Neuronal stem cell (in vitro differentiated cells): ENCODE measurements around the gene TAB3.
A peak's percentile ranks its signal among the peaks of the same experiment; 100 is the strongest.

Experiments
- DNase-seq: peaks from one replicate; pipeline ENCODE4 v3.0.0-alpha.2; 2013; ENCODE audit warnings: low spot score
- H2AFZ ChIP-seq: one replicate; pipeline ENCODE4 v1.6.1; 2013; ENCODE audit warnings: mild to moderate bottlenecking, low read length, inconsistent platforms
- H2AK5ac ChIP-seq: 2 replicates; pipeline ENCODE4 v1.6.1; 2013; ENCODE audit warnings: low read depth, mild to moderate bottlenecking, inconsistent platforms, low read length, moderate library complexity, mixed read lengths
- H2BK120ac ChIP-seq: 2 replicates; pipeline ENCODE4 v1.6.1; 2013; ENCODE audit warnings: low read depth, mild to moderate bottlenecking, inconsistent platforms, low read length, moderate library complexity, mixed read lengths
- H2BK12ac ChIP-seq: one replicate; pipeline ENCODE4 v1.6.1; 2013; ENCODE audit warnings: low read length, inconsistent platforms
- H2BK15ac ChIP-seq: 2 replicates; pipeline ENCODE4 v1.6.1; 2013; ENCODE audit warnings: mild to moderate bottlenecking, low read length, inconsistent platforms, mixed read lengths
- H2BK5ac ChIP-seq: one replicate; pipeline ENCODE4 v1.6.1; 2013; ENCODE audit warnings: inconsistent platforms, mild to moderate bottlenecking, low read length, moderate library complexity
- H3K14ac ChIP-seq: one replicate; pipeline ENCODE4 v1.6.1; 2013; ENCODE audit warnings: low read length, inconsistent platforms
- H3K18ac ChIP-seq: 2 replicates; pipeline ENCODE4 v1.6.1; 2013; ENCODE audit warnings: low read length, inconsistent platforms
- H3K23ac ChIP-seq: 2 replicates; pipeline ENCODE4 v1.6.1; 2013; ENCODE audit warnings: low read depth, mild to moderate bottlenecking, mixed read lengths, low read length, inconsistent platforms; ENCODE audit not compliant: poor library complexity
- H3K27ac ChIP-seq: replicated peaks from 3 replicates; pipeline ENCODE4 v1.5.1; 2013; ENCODE audit warnings: low read length, inconsistent platforms
- H3K27me3 ChIP-seq, 3 experiments: 2 replicates each; pipeline ENCODE4 v1.6.1; 2013; ENCODE audit warnings: low read length in 3 of 3, mild to moderate bottlenecking in 2 of 3, inconsistent platforms in 1 of 3, low read depth in 1 of 3, mixed read lengths in 1 of 3, moderate library complexity in 1 of 3; ENCODE audit not compliant: control insufficient read depth in 3 of 3, insufficient read depth in 3 of 3
- H3K36me3 ChIP-seq, 2 donors: replicated peaks in 1 of 2; 2 replicates each; pipeline ENCODE4 v1.6.1; 2013; ENCODE audit warnings: low read length in 2 of 2; ENCODE audit not compliant: control insufficient read depth in 2 of 2, insufficient read depth in 2 of 2
- H3K4ac ChIP-seq: 2 replicates; pipeline ENCODE4 v1.6.1; 2013; ENCODE audit warnings: inconsistent platforms, mild to moderate bottlenecking, low read length, moderate library complexity
- H3K4me1 ChIP-seq, 2 donors: 1 replicate in 1 of 2; 2 replicates in 1 of 2; pipeline ENCODE4 v1.6.1; 2013; ENCODE audit warnings: low read length in 2 of 2, low read depth in 1 of 2; ENCODE audit not compliant: control insufficient read depth in 2 of 2, insufficient read depth in 1 of 2
- H3K4me2 ChIP-seq: one replicate; pipeline ENCODE4 v1.6.1; 2013; ENCODE audit warnings: mild to moderate bottlenecking, low read length, inconsistent platforms; ENCODE audit not compliant: insufficient read depth, poor library complexity, severe bottlenecking
- H3K4me3 ChIP-seq, 2 donors: 2 replicates each; pipeline ENCODE4 v1.5.1; 2013; ENCODE audit warnings: low read length in 2 of 2, mild to moderate bottlenecking in 2 of 2, inconsistent platforms in 1 of 2, moderate library complexity in 1 of 2
- H3K79me1 ChIP-seq: one replicate; pipeline ENCODE4 v1.6.1; 2013; ENCODE audit warnings: low read depth, mild to moderate bottlenecking, inconsistent platforms, low read length, moderate library complexity
- H3K9ac ChIP-seq: one replicate; pipeline ENCODE4 v1.6.1; 2013; ENCODE audit warnings: mild to moderate bottlenecking, low read depth, low read length, inconsistent platforms; ENCODE audit not compliant: poor library complexity
- H3K9me3 ChIP-seq, 2 donors: replicated peaks in 1 of 2; 2 replicates each; pipeline versions ENCODE3 to v1.6.1; 2013; ENCODE audit warnings: low read length in 2 of 2, mild to moderate bottlenecking in 2 of 2, inconsistent platforms in 1 of 2, low read depth in 1 of 2, mixed read lengths in 1 of 2, moderate library complexity in 1 of 2; ENCODE audit not compliant: control insufficient read depth in 2 of 2, insufficient read depth in 1 of 2
- H4K8ac ChIP-seq: one replicate; pipeline ENCODE4 v1.6.1; 2013; ENCODE audit warnings: low read depth, mild to moderate bottlenecking, inconsistent platforms, low read length, moderate library complexity
- H4K91ac ChIP-seq: one replicate; pipeline ENCODE4 v1.6.1; 2013; ENCODE audit warnings: low read length, low read depth, mild to moderate bottlenecking, inconsistent platforms; ENCODE audit not compliant: poor library complexity
- WGBS, 2 donors: extraction: QIAGEN DNeasy Blood & Tissue Kit; methylation state at CpG; one replicate each; pipeline ENCODE4 v1.1.7; 2013; ENCODE audit warnings: missing lambda C conversion rate in 2 of 2, mixed read lengths in 1 of 2; ENCODE audit not compliant: insufficient read length in 2 of 2, insufficient replicate concordance in 1 of 2; ENCODE audit errors: extremely low coverage in 2 of 2; 5-methylcytosine and 5-hydroxymethylcytosine counted together

The TAB3 gene

DNA sequence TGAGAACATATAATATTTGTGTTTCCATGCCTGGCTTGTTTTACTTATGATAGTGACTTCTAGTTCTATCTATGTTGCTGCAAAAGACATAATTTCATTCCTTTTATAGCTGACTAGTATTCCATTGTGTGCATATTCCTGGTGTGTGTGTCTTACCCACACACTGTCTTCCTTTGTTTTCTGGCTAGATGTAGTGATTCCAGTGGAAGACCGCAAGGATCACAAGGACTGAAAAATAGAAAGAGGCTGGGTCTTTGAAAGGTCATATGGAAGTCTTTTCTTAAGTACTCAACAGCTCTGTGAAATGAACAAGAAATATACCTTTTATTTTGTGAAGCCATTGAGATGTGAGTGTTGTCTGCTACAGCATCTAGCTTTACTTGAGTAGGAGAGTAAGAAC is 29.4 kb upstream of the TAB3 start:
- no peak overlapping the region for H3K27ac ChIP-seq
- H2BK5ac ChIP-seq, result no peak overlapping the region
- H2AK5ac ChIP-seq, result no peak overlapping the region
- no peak overlapping the region for H4K8ac ChIP-seq
- H2AFZ ChIP-seq, result no peak overlapping the region
- H3K79me1 ChIP-seq, result no peaks in the 10 kb centered on the region
- H3K23ac ChIP-seq, result no peak overlapping the region
- no CpG with 5 or more reads among the region's 1 CpG for WGBS, 2 donors
- H3K9ac ChIP-seq, result no peak overlapping the region
- DNase-seq, result no peak
- no peak overlapping the region for H3K18ac ChIP-seq
- H3K9me3 ChIP-seq, result no peaks in the 10 kb centered on the region
- no peak overlapping the region for H2BK12ac ChIP-seq
- H3K4me1 ChIP-seq, result no peaks in the 10 kb centered on the region
- H3K4ac ChIP-seq, result no peak overlapping the region
- H3K4me3 ChIP-seq, result no peak overlapping the region
- H3K36me3 ChIP-seq, result no peaks in the 10 kb centered on the region
- no peak overlapping the region for H2BK120ac ChIP-seq
- H2BK15ac ChIP-seq, result no peak overlapping the region
- no peak overlapping the region for H3K14ac ChIP-seq
- no peak overlapping the region for H4K91ac ChIP-seq
- H3K4me2 ChIP-seq, result no peak overlapping the region
- peaks cover 0 to 4% (median 0%) of the 10 kb centered on the region in 3 experiments for H3K27me3 ChIP-seq

DNA sequence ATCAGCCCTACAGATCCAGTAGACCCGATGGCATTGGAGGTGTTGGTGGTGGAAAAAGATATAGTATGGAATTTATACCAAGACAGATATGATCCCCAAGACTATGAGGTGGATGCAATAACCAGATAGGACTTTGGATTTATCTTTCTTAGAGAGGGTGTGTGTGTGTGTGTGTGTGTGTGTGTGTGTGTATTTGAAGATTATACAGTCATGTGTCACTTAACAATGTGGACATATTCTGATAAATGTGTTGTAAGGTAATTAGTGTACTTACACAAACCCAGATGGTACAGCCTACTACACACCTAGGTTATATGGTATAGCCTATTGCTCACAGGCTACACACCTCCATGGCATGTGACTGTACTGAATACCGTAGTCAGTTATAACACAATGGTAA is 24.4 kb upstream of the TAB3 start:
- no peak overlapping the region for H3K23ac ChIP-seq

DNA sequence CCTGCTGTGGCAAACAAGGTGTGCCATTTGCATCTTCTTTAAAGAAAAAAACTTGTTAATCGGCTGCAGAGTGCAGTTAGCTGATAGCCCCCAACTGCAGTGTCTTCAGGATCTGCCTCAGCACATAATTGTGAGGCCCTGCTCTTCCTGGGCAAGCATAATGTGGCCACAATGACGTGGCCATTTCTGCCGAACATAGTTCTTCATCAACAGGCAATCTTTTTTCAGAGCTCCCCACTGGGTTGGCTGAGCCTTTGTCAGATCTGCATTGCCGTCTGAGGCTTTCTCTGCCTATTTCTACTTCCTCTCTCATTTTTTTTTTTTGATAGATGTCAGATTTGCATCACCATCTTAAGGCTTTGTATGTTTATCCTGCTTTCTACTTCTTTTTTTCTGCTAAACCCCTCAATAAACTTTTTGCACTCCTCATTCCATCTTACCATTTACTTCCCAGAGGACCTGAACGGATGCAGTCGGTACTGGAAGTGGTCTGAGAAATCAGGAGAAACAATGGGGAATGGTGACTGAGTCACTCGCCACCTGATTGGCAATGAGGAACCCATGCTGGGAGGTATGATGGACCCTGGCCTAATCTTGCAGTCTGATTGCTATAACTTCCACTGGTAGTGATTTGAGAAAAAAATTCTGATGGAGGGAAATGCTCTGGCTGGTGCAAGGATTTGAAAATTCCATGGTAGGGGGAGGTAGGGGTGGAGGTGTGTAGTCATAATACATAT is 21.2 kb upstream of the TAB3 start:
- no peaks in the 10 kb centered on the region for H3K79me1 ChIP-seq
- H3K27me3 ChIP-seq, result no peaks in the 10 kb centered on the region
- H2BK120ac ChIP-seq, result no peak overlapping the region
- no peak overlapping the region for H3K27ac ChIP-seq
- no peak overlapping the region for H3K4me3 ChIP-seq
- no peak overlapping the region for H2BK5ac ChIP-seq
- H3K4me1 ChIP-seq, result peaks cover 2 to 7% of the 10 kb centered on the region in 2 donors
- H3K4me2 ChIP-seq, result no peak overlapping the region
- no peaks in the 10 kb centered on the region for H3K9me3 ChIP-seq
- no peak overlapping the region for H4K8ac ChIP-seq
- no peak overlapping the region for H2BK15ac ChIP-seq
- no peak overlapping the region for H3K4ac ChIP-seq
- no peak overlapping the region for H3K9ac ChIP-seq
- H2AFZ ChIP-seq, result peak overlapping the region; percentile 54
- H3K23ac ChIP-seq, result no peak overlapping the region
- no CpG with 5 or more reads among the region's 7 CpGs for WGBS, 2 donors
- H2BK12ac ChIP-seq, result no peak overlapping the region
- no peak overlapping the region for H4K91ac ChIP-seq
- no peak overlapping the region for H2AK5ac ChIP-seq
- no peaks in the 10 kb centered on the region for H3K36me3 ChIP-seq
- no peak for DNase-seq
- H3K18ac ChIP-seq, result no peak overlapping the region
- no peak overlapping the region for H3K14ac ChIP-seq

More for the DNA sequence above, 24.4 kb upstream of the TAB3 start:
- no peak overlapping the region for H3K4ac ChIP-seq
- H2BK15ac ChIP-seq, result no peak overlapping the region
- no peaks in the 10 kb centered on the region for H3K9me3 ChIP-seq
- no peak overlapping the region for H3K9ac ChIP-seq
- H3K4me1 ChIP-seq, result peaks cover 2 to 5% of the 10 kb centered on the region in 2 donors
- H3K36me3 ChIP-seq, result no peaks in the 10 kb centered on the region
- H4K91ac ChIP-seq, result no peak overlapping the region
- no peaks in the 10 kb centered on the region for H3K27me3 ChIP-seq
- no peak overlapping the region for H2BK12ac ChIP-seq
- no peak overlapping the region for H4K8ac ChIP-seq
- H2AFZ ChIP-seq, result no peak overlapping the region
- no peak overlapping the region for H3K4me2 ChIP-seq
- H3K4me3 ChIP-seq, result no peak overlapping the region
- H2BK5ac ChIP-seq, result no peak overlapping the region
- H3K14ac ChIP-seq, result no peak overlapping the region
- no CpG with 5 or more reads among the region's 2 CpGs for WGBS, 2 donors
- no peak overlapping the region for H2BK120ac ChIP-seq
- H2AK5ac ChIP-seq, result no peak overlapping the region
- H3K18ac ChIP-seq, result no peak overlapping the region
- no peak for DNase-seq
- H3K27ac ChIP-seq, result no peak overlapping the region
- no peaks in the 10 kb centered on the region for H3K79me1 ChIP-seq

DNA sequence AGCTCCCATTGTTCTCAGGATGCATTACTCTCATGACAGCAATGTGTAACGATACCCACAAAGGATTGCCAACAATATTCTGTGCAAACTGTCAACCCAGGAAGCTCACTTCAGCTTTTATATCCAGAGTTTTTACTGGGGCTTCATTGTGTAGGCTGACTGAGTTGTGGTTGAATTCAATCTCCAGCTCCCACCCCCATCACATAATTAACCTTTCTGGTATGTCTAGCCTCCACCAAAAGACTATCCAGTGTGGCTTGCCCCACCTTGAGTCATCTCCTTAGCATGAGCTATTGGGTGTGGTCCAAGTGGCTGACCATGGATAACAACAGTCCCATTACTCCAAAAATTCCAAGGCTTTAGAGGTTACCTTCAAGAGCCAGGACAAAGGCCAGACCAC is 17.7 kb upstream of the TAB3 start:
- Histone ChIP-seq H2BK15ac (no peak overlapping the region), H3K4me3 (no peak overlapping the region), H3K9ac (no peak overlapping the region), H3K79me1 (no peaks in the 10 kb centered on the region), H2BK120ac (no peak overlapping the region), H3K4me2 (no peak overlapping the region), H4K91ac (no peak overlapping the region), H3K9me3 (no peaks in the 10 kb centered on the region), H3K14ac (no peak overlapping the region), H3K4ac (no peak overlapping the region), H3K36me3 (no peaks in the 10 kb centered on the region), H3K27ac (no peak overlapping the region), H2BK12ac (no peak overlapping the region), H3K18ac (no peak overlapping the region), H2BK5ac (no peak overlapping the region), H4K8ac (no peak overlapping the region), H2AK5ac (no peak overlapping the region), H3K23ac (no peak overlapping the region), H2AFZ (no peak overlapping the region), H3K4me1 (peaks cover 2 to 7% of the 10 kb centered on the region in 2 donors), H3K27me3 (no peaks in the 10 kb centered on the region)
- WGBS, 2 donors, result no CpG with 5 or more reads among the region's 1 CpG
- DNase-seq, result no peak
